Panc1 (cell line): ENCODE measurements around the gene HOXD9.

ENCODE experiments used
- CTCF ChIP-seq: fragments of 450-650 bp; IDR thresholded peaks from 2 replicates; pipeline ENCODE4 v1.5.1; 2017; ENCODE audit warnings: mild to moderate bottlenecking
- POLR2AphosphoS5 ChIP-seq: IDR thresholded peaks from 2 replicates; pipeline ENCODE4 v1.6.1; 2012; ENCODE audit warnings: mild to moderate bottlenecking, low read depth, low read length, moderate library complexity
- REST ChIP-seq, 2 experiments: IDR thresholded peaks; 2 replicates each; pipeline ENCODE4 v1.6.1; 2011 to 2012; ENCODE audit warnings: low read depth in 2 of 2, control low read depth in 1 of 2, low read length in 1 of 2, mild to moderate bottlenecking in 1 of 2, moderate library complexity in 1 of 2; ENCODE audit not compliant: insufficient read depth in 1 of 2

- TF ChIP-seq CTCF: no peak
- TF ChIP-seq REST (IDR thresholded peaks at IDR 0.05; ENCODE audit: insufficient read depth in 1 of 2, low read depth in 2 of 2, low read length in 1 of 2): no peak
- TF ChIP-seq POLR2AphosphoS5: no peak
Observed at GRCh38 chr2:176137906-176138305, 15.4 kb downstream of the HOXD9 start.
